Measurements from ENCODE around the gene ARMC9.
"Not testable (repeated sequence)": the region's sequence is repeated elsewhere in the genome, so short reads cannot be mapped to it uniquely, and the experiment has no call there.

Gene ARMC9

GRCh38 chr2:231369580-231370428 is 171.4 kb downstream of the ARMC9 start:
- DNase-seq = no peak

GRCh38 chr2:231370429-231370748 is 172.0 kb downstream of the ARMC9 start:
- DNase-seq = no peak

GRCh38 chr2:231370749-231371429 is 172.5 kb downstream of the ARMC9 start:
- no peak for DNase-seq

GRCh38 chr2:231371430-231372054 is 173.1 kb downstream of the ARMC9 start:
- DNase-seq = no peak

GRCh38 chr2:231372326-231372725 is 173.9 kb downstream of the ARMC9 start:
- no peak for DNase-seq

GRCh38 chr2:231373184-231373583 is 174.8 kb downstream of the ARMC9 start:
- no peak for DNase-seq

GRCh38 chr2:231373786-231374349 is 175.4 kb downstream of the ARMC9 start:
- DNase-seq = no peak

GRCh38 chr2:231374771-231375170 is 176.3 kb downstream of the ARMC9 start:
- no peak for DNase-seq

- DNase-seq = not testable (repeated sequence)
These were observed 177.7 kb downstream of the ARMC9 start for GRCh38 chr2:231375994-231376615.

GRCh38 chr2:231376857-231377256 is 178.4 kb downstream of the ARMC9 start:
- no peak for DNase-seq

GRCh38 chr2:231378026-231378722 is 179.7 kb downstream of the ARMC9 start:
- no peak for DNase-seq

GRCh38 chr2:231379266-231380215 is 181.1 kb downstream of the ARMC9 start:
- DNase-seq = no peak

- DNase-seq = no peak
These were observed 181.9 kb downstream of the ARMC9 start for GRCh38 chr2:231380307-231380706.

GRCh38 chr2:231380991-231381847 is 182.8 kb downstream of the ARMC9 start:
- no peak for DNase-seq

GRCh38 chr2:231382116-231382515 is 183.7 kb downstream of the ARMC9 start:
- DNase-seq = no peak

- DNase-seq = no peak
These were observed 185.1 kb downstream of the ARMC9 start for GRCh38 chr2:231383416-231384108.

GRCh38 chr2:231384109-231384435 is 185.6 kb downstream of the ARMC9 start:
- DNase-seq = no peak

- DNase-seq = no peak
These were observed 186.5 kb downstream of the ARMC9 start for GRCh38 chr2:231384970-231385369.

- no peak for DNase-seq
These were observed 187.0 kb downstream of the ARMC9 start for GRCh38 chr2:231385429-231385828.

- no peak for DNase-seq
These were observed 188.0 kb downstream of the ARMC9 start for GRCh38 chr2:231386446-231386845.
